GM18498 (cell line): ENCODE results near the gene SLC49A4.

Source experiments
- ATAC-seq: cut with Tn5 transposase; IDR thresholded peaks from one replicate; pipeline ENCODE4 v1.9.1; 2021; ENCODE audit warnings: mild to moderate bottlenecking, moderate library complexity; ENCODE audit not compliant: unreplicated experiment

Gene SLC49A4

DNA sequence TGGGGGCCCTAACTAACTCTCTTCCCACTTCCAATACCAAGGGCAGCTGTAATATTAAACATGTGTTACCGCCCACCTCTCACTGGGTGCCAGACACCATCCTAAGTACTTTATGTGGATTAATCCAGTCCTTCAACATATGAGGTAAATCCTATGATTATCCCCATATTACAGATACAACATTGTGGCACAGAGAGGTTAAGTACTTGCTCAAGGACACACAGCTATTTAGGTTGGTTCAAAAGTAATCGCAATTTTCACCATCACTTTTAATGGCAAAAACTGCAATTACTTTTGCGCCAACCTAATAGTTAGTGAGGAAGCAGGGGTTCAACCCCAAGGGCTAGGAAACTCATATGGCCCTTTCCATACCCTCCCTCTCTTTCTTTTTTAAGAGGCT lies 131.9 kb downstream of the SLC49A4 start:
- ATAC-seq: no peak

- ATAC-seq: no peak
Observed at GRCh38 chr3:122927726-122928125, 132.9 kb downstream of the SLC49A4 start.

GRCh38 chr3:122928396-122929187 lies 133.7 kb downstream of the SLC49A4 start:
- ATAC-seq: no peak

- ATAC-seq: no peak
Observed at GRCh38 chr3:122929188-122930062, 134.6 kb downstream of the SLC49A4 start.

DNA sequence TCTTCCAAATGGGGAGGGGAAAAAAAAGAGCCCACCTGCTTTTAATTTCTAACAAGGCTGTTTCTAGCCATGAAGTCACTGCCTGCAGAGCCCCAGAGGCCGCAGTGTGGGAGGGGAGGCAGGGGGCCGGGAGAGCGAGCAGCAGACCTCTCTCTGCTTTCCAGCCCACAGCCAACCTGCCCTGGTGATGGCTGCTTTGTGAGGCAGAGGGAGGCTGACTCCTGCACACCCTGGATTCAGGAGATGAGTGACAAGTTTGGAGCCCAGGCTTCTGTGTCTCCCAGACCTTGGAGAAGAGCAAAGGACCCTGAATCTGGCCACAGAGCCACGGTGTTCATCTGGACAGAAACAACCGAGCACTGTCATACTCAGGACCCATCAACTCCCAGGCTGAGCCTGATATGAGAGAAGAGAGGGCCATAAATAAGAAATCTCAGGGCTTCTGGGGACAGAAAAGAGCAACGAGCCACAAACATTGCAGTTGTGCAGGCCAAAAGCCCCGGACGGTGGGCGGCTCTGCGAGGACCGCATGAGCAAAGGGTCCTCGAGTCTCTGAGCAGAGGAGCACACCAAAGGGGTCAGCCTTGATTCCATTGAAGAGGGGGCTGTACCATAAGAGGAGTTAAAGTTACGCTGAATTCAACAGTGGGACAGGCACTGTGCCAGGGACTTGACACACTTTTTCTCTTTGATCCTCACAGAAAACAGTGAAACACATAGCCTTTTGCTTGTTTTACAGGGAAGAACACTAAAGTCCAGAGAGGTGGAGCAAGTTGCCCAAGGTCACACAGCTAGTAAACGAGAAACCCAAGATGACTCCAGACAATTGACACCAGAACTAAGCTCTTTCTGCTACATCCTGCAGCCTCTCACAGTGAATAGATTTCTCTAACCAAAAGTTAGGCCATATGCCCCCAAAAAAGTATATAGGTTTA lies 135.5 kb downstream of the SLC49A4 start:
- ATAC-seq: no peak
